Measurements from ENCODE around the gene PCDHGB1.
A peak's percentile ranks its signal among the peaks of the same experiment; 100 is the strongest.
"Not testable (repeated sequence)": the region's sequence is repeated elsewhere in the genome, so short reads cannot be mapped to it uniquely, and the experiment has no call there.

The PCDHGB1 gene

GRCh38 chr5:141320225-141321169 lies 29.4 kb upstream of the PCDHGB1 start, which contains the start of gene TAF7:
TSS of gene TAF7 (minus strand) at chr5:141320784. CDS start at chr5:141320044, 740 bp downstream.
- peak; percentile 93 for DNase-seq (ENCODE audit: low spot score)
- peak; percentile 91 for TF ChIP-seq CTCF (IDR thresholded peaks at IDR 0.05; ENCODE audit: extremely low read depth, missing control alignments)

GRCh38 chr5:141322261-141322660 lies 27.6 kb upstream of the PCDHGB1 start:
- no peak for TF ChIP-seq CTCF (IDR thresholded peaks at IDR 0.05; ENCODE audit: extremely low read depth, missing control alignments)
- no peak for DNase-seq (ENCODE audit: low spot score)

DNA sequence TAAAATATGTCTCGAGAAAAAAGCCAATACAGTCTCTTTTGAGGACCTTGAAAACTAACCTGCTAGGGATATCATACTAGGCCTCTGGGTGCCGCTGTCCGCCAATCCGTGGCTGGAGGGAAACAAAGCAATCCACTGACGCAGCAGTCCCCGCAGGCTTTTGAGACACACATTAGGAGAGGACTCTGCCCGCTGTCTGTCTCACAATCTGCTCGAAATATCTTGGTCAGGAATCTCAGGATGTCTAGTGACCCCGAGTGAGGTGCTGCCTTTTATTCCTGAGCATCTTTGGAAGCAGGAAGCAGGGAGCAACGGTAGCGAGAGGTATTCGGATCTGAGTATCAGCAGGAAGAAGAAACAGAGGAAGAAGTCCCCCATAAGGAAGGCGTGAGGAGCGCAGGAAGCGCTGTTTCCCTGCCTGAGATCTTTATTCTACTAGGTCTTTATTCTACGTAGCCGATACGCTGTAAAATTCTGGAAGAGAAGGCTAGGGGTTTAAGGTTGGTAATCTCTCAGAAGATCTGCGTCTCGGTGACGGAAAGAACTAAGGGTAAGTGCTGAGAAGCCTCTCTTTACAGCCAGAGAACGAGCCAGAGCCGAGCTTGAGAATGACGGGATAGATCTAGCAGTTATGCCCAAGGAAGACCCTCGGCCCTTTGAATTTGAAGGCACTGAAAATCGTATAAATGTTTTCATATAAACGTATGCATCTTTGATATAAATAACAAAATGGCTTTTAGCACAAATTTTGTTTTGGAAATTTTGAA lies 23.6 kb upstream of the PCDHGB1 start:
- DNase-seq (ENCODE audit: low spot score): peak; percentile 54
- peak; percentile 35 for TF ChIP-seq CTCF (IDR thresholded peaks at IDR 0.05; ENCODE audit: extremely low read depth, missing control alignments)

DNA sequence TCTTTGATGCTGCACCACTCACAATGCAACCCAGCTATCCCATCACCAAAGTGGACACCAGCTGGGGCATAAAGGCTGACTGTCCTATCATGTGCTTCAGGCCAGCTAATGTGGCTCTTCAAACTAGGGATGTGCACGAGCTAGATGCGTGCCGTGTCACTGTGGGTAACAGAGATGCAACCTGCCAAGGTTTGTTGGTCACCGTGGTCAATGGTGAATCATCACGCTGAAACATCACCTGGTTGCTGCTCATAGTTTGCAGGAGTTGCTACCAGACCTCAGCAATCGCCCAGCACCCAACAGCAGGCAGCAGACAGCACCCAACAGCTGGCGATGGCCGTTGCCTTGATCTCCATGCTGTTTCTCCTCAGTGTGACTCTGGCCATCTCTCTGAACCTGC lies 21.7 kb upstream of the PCDHGB1 start:
- no peak for TF ChIP-seq CTCF (IDR thresholded peaks at IDR 0.05; ENCODE audit: extremely low read depth, missing control alignments)
- DNase-seq (ENCODE audit: low spot score): no peak

DNA sequence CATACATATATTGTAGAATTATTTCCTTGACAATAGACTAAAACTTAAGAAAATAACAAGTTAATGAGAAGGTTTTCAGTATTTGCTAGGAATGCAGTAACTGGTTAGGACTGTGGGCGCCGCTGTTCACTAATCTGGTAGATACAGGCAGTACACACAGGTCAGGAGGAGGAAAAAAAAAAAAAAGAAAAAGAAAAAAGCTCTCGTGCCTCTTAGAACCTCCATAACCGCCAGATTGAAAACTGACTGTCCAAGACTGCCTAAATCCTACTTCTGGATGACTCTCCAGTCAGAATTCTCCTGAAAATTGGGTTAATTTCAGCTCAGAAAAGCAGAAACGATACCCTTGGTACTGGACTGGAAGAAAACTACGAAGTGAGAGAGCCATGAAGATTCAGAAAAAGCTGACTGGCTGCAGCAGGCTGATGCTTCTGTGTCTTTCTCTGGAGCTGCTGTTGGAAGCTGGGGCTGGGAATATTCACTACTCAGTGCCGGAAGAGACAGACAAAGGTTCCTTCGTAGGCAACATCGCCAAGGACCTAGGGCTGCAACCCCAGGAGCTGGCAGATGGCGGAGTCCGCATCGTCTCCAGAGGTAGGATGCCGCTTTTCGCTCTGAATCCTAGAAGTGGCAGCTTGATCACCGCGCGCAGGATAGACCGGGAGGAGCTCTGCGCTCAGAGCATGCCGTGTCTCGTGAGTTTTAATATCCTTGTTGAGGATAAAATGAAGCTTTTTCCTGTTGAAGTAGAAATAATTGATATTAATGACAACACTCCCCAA lies 19.4 kb upstream of the PCDHGB1 start, which contains the start of gene PCDHGA1:
Gene PCDHGA1, plus strand, starts transcription at position 216 of the 782 bp plus-strand sequence.
- peak; percentile 70 for TF ChIP-seq CTCF (IDR thresholded peaks at IDR 0.05; ENCODE audit: extremely low read depth, missing control alignments)
- DNase-seq (ENCODE audit: low spot score): peak; percentile 63

- not testable (repeated sequence) for DNase-seq (ENCODE audit: low spot score)
Observed at GRCh38 chr5:141332571-141332970, 17.3 kb upstream of the PCDHGB1 start.

DNA sequence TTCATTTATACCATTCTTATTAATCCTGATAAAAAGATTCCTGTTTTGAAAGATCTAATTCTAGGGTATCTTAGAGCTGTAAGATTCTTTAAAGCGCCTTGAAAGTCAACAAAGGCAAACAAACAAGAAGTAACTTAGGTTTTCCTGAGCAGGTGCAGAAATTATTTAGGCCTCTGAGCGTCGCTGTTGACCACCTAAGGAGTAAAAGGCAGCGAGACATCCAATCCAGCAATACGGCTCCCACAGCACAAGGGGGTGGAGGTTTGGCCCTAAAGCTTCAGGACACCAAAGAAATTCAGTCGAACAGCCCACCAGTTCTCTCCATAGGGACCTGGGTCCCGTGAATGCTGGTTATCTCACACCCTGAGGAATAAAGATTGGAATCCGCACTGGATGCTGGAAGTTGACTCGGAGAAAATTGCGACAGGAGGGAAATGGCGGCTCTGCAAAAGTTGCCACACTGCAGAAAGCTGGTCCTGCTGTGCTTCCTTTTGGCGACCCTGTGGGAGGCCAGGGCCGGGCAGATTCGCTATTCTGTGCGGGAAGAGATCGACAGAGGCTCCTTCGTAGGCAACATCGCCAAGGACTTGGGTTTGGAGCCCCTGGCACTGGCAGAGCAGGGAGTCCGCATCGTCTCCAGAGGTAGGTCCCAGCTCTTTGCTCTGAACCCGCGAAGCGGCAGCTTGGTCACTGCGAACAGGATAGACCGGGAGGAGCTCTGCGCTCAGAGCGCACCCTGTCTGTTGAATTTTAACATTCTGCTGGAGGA lies 11.2 kb upstream of the PCDHGB1 start, which contains the start of gene PCDHGA2:
Gene PCDHGA2, plus strand, starts transcription at position 223 of the 769 bp plus-strand sequence.
- TF ChIP-seq CTCF (IDR thresholded peaks at IDR 0.05; ENCODE audit: extremely low read depth, missing control alignments): peak; percentile 24
- peak; percentile 72 for DNase-seq (ENCODE audit: low spot score)

DNA sequence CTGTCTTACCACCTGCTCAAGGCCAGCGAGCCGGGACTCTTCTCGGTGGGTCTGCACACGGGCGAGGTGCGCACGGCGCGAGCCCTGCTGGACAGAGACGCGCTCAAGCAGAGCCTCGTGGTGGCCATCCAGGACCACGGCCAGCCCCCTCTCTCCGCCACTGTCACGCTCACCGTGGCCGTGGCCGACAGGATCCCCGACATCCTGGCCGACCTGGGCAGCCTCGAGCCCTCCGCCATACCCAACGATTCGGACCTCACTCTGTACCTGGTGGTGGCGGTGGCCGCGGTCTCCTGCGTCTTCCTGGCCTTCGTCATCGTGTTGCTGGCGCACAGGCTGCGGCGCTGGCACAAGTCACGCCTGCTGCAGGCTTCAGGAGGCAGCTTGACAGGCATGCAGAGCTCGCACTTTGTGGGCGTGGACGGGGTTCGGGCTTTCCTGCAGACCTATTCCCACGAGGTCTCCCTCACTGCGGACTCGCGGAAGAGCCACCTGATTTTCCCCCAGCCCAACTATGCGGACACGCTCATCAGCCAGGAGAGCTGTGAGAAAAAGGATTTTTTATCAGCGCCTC lies 9.0 kb upstream of the PCDHGB1 start:
- DNase-seq (ENCODE audit: low spot score): not testable (repeated sequence)

Measured in GM20000 (cell line).